Measurements from ENCODE around the gene ZSWIM5.
"Not testable (repeated sequence)": the region's sequence is repeated elsewhere in the genome, so short reads cannot be mapped to it uniquely, and the experiment has no call there.

Gene ZSWIM5

DNA sequence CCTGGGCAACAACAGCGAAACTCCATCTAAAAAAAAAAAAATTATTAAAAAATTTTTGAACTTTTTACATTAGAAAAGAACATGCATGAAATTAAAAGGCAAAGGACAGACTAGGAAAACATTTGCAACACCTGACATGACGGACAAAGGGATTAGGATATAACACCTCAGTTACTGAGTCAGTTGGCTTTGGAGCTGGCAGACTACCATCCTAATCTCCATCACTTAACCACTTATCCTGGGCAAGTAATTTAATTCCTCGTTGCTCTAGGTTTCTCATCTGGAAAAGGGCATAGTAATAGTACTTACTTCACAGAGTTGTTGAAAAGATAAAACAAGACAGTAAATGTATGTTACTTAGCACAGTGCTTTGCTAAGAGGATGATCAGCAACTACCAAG lies 207.2 kb downstream of the ZSWIM5 start:
- DNase-seq: no peak

DNA sequence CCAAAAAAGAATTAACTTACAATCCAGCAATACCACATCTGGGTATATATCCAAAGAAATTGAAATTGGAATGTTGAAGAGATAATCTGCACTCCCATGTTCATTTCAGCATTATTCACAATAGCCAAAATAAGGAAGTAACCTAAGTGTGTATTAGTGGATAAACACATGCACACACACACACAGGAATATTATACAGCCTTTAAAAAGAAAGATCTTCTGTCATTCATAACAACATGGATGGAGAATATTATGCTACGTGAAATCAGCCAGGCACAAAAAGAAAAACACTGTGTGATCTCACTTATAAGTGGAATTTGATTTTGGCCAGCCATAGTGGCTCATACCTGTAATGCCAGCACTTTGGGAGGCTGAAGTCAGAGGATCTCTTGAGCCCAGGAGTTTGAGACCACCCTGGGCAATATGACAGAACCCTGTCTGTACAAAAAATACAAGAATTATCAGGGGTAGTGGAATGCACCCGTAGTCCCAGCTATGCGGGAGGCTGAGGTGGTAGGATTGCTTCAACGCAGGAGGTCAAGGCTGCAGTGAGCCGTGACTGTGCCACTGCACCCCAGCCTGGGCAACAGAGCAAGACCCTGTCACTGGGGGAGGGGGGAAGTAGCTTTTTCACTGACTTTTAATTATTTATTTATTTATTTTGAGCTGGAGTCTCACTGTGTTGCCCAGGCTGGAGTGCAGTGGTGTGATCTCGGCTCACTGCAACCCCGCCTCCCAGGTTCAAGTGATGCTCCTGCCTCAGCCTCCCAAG lies 210.8 kb downstream of the ZSWIM5 start:
- DNase-seq: no peak

DNA sequence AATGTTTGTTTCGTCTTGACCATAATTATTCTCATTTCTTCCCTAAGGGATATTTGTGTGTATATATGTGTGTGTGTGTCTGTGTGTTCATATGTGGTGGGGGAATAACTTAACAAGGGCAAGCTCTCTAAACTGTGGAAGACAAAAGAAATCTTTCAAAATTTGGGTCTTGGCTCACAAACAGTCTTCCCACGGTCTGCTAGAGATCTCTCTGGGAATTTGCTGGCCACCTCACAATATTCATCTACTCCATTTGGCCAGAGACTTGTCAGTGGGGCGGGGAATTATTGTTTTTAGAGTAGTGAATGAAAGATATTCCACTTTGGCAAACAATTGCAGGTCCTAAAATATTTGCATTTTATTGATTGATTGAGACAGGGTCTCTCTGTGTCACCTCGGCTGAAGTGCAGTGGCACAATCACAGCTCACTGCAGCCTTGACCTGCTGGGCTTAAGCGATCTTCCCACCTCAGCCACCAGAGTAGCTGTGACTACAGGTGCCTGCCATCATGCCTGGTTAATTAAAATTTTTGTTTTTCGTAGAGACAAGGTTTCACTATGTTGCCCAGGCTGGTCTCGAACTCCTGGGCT lies 212.0 kb downstream of the ZSWIM5 start:
- DNase-seq: no peak

DNA sequence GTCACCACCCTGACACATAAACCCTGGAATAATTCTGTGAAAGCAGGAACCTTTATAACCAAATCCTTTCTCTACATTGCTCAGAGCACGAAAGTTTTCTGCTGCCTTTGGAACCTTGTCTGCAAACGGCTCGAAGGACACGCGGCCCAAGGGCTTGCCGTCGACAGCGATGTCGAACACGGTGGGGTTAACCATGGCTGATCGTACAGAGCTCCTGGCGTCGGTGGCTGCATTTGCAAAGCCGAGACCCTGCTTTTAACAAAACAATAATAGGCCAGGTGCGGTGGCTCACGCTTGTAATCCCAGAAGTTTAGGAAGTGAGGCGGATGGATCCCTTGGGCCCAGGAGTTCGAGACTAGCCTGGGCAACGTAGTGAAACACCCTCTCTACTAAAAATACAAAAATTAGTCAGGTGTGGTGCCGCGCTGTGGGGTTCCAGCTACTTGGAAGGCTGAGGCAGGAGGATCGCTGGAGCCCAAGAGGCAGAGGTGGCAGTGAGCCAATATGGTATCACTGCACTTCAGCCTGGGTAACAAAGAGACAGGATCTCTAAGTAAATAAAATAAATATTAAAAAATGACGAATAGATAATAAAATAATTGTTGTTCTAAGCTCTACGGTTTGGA lies 217.8 kb downstream of the ZSWIM5 start:
- DNase-seq: no peak

DNA sequence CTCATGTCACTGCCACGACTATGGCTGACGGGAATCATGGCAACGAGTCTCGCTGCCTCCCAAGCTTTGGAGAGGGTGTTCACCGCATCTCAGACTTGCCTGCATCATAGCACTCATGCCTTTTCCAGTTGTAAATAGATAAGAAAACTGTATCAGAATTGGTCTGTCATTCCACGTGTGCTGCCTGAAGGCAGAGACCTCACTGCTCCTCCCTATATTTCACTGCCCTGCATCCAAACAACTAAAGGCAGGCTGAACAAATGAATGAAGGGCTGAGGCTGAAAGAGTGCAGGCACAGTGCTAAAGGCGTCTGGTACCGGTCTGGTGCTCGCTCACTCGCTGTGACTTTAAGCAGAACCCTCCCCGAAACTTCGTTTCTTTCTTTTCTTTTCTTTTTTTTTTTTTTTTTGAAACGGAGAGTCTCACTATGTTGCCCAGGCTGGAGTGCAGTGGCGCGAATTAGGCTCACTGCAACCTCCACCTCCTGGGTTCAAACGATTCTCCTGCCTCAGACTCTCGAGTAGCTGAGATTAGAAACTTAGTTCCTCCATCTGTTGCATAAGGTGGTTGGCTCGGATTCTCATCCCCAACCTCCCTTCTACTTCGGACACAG lies 220.6 kb downstream of the ZSWIM5 start:
- DNase-seq: no peak

DNA sequence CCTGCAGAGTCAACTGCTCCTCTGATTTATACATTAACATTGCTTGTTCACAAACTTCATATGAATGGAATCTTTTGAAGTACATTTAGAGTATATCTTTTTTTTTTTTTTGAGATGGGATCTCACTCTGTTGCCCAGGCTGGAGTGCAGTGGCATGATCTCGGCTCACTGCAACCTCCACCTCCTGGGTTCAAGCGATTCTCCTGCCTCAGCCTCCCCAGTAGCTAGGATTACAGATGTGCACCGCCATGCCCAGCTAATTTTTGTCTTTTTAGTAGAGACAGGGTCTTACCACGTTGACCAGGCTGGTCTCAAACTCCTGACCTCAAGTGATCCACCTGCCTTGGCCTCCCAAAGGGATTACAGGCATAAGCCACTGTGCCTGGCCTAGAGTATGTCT lies 229.0 kb downstream of the ZSWIM5 start:
- not testable (repeated sequence) for DNase-seq

DNA sequence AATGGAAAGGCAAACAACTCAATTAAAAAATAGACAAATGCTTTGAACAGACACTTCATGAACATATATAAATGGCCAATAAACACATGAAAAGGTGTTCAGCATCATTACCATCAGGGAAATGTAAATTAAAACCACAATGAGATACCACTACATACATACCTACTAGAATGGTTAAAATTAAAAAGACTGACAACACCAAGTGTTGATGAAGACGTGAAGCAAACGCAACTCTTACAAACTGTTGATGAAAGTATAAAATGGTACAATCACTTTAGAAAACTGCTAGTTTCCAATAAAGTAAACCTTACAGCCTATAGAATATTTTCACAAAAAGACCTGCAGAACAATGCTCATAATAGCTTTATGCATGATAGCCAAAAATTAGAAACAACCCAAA lies 230.2 kb downstream of the ZSWIM5 start:
- DNase-seq: no peak

DNA sequence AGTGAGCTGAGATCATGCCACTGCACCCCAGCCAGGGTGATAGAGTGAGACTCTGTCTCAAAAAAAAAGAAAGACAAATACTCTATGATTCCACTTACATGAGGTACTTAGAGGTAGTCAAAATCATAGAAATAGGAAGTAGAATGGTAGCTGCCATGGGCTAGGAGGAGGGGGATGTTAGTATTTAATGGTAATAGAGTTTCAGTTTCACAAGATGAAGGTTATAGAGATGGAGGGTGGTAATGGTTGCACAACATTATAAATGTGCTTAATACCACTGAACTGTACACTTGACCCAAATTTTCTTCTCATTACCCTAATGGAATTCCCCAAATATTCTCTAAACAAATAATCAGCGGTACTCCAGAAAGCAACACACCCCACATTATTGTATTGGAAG lies 232.8 kb downstream of the ZSWIM5 start:
- no peak for DNase-seq

DNA sequence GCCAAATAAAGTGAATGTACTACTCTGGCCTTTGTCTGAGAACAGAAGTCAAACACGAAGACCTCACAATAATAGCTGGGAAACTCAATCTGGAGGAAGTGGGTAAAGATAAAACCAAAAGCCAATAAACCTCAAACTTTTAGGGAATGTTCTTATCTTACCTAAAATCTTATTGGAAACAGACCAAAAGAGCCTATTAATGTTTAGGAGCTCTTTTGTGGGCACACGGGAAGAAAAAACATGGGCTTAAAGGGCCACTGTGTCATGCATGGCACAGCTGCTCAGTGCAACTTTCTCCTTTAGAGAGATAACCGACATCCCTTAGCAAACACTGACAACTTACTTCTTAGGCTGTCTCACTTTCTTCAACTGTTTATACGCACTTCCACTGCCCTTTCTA lies 236.1 kb downstream of the ZSWIM5 start:
- no peak for DNase-seq
